MM.1S (cell line): ENCODE data around the gene UIMC1.

Experiments used
- DNase-seq: peaks from one replicate; pipeline ENCODE4 v3.0.0-alpha.2; 2015
- H2AFZ ChIP-seq: fragments of 300-600 bp; sonication (generic); 2 replicates; pipeline ENCODE4 v1.6.0; 2016; ENCODE audit warnings: antibody characterized with exemption, low read length
- H3F3A ChIP-seq: fragments of 300-600 bp; sonication (generic); 2 replicates; pipeline ENCODE4 v1.6.1; 2016; ENCODE audit warnings: mild to moderate bottlenecking, antibody characterized with exemption, low read length, moderate library complexity, mixed read lengths; ENCODE audit not compliant: insufficient read depth
- H3K27ac ChIP-seq: fragments of 300-600 bp; sonication (generic); 2 replicates; pipeline ENCODE4 v1.5.1; 2016; ENCODE audit warnings: mild to moderate bottlenecking, low read length
- H3K27me3 ChIP-seq: fragments of 300-600 bp; sonication (generic); replicated peaks from 2 replicates; pipeline ENCODE4 v1.6.0; 2016; ENCODE audit warnings: low read length; ENCODE audit not compliant: insufficient read depth
- H3K36me3 ChIP-seq: fragments of 300-600 bp; sonication (generic); replicated peaks from 2 replicates; pipeline ENCODE4 v1.6.1; 2016; ENCODE audit warnings: mild to moderate bottlenecking, low read length, mixed read lengths; ENCODE audit not compliant: insufficient read depth
- H3K4me1 ChIP-seq: fragments of 300-600 bp; sonication (generic); 2 replicates; pipeline ENCODE4 v1.6.1; 2016; ENCODE audit warnings: low read length, mixed read lengths
- H3K4me2 ChIP-seq: fragments of 300-600 bp; sonication (generic); 2 replicates; pipeline ENCODE4 v1.6.0; 2016; ENCODE audit warnings: low read depth, low read length
- H3K4me3 ChIP-seq: fragments of 300-600 bp; sonication (generic); 2 replicates; pipeline ENCODE4 v1.5.1; 2016; ENCODE audit warnings: low read length, mixed read lengths
- H3K79me2 ChIP-seq: fragments of 300-600 bp; sonication (generic); 2 replicates; pipeline ENCODE4 v1.6.1; 2016; ENCODE audit warnings: mixed run types, low read length, mixed read lengths
- H3K9ac ChIP-seq: fragments of 300-600 bp; sonication (generic); 2 replicates; pipeline ENCODE4 v1.6.1; 2016; ENCODE audit warnings: low read length, mixed read lengths
- H3K9me2 ChIP-seq: fragments of 300-600 bp; sonication (generic); replicated peaks from 2 replicates; pipeline ENCODE4 v1.6.1; 2016; ENCODE audit warnings: mild to moderate bottlenecking, low read length, mixed read lengths; ENCODE audit not compliant: insufficient read depth
- H3K9me3 ChIP-seq: fragments of 300-600 bp; sonication (generic); replicated peaks from 2 replicates; pipeline ENCODE4 v1.6.1; 2016; ENCODE audit warnings: mild to moderate bottlenecking, low read length, mixed read lengths; ENCODE audit not compliant: insufficient read depth
- H4K20me1 ChIP-seq: fragments of 300-600 bp; sonication (generic); 2 replicates; pipeline ENCODE4 v1.6.1; 2016; ENCODE audit warnings: mild to moderate bottlenecking, low read length, moderate library complexity, mixed read lengths; ENCODE audit not compliant: insufficient read depth
- CTCF ChIP-seq: fragments of 300-600 bp; sonication (generic); IDR thresholded peaks from 2 replicates; pipeline ENCODE4 v1.5.1; 2016; ENCODE audit warnings: antibody characterized with exemption, low read length, mixed read lengths
- EZH2 ChIP-seq: fragments of 300-600 bp; sonication (generic); optimal IDR thresholded peaks from 2 replicates; pipeline ENCODE3; 2017; ENCODE audit warnings: low read depth, mild to moderate bottlenecking, antibody characterized with exemption, low read length, mixed read lengths
- EZH2phosphoT487 ChIP-seq: fragments of 300-600 bp; sonication (generic); IDR thresholded peaks from 2 replicates; pipeline ENCODE4 v1.6.1; 2018; ENCODE audit warnings: antibody characterized with exemption, low read length

Gene UIMC1

GRCh38 chr5:176886336-176887251, 120.0 kb downstream of the UIMC1 start:
- Histone ChIP-seq H2AFZ (no peak overlapping the region), H3K4me2 (no peak overlapping the region), H3K9me3 (no peaks in the 10 kb centered on the region), H3K79me2 (no peaks in the 10 kb centered on the region), H3K36me3 (no peaks in the 10 kb centered on the region), H3K4me3 (no peak overlapping the region), H3F3A (no peaks in the 10 kb centered on the region), H3K9me2 (no peaks in the 10 kb centered on the region), H3K27ac (no peak overlapping the region), H3K9ac (no peak overlapping the region), H3K27me3 (peaks cover 58% of the 10 kb centered on the region), H3K4me1 (no peaks in the 10 kb centered on the region), H4K20me1 (no peaks in the 10 kb centered on the region)
- TF ChIP-seq EZH2phosphoT487 (no peak), CTCF (no peak), EZH2 (no peak)
- DNase-seq, result no peak

DNA sequence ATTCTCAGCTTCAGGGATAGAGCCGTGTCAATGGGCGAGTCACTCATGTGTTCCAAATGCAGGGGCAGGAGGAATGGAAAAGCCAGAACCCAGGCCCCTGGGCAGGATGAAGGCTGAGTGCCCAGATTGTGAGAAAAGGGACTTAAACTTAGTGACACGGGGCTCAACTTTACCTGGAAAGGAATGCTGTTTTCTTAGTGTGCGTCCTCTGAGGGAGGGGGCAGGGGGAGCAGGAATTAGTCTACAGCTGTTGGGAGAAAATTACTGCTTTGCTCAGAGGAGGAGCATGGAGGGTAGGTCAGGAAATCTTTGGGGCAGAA, 122.0 kb downstream of the UIMC1 start:
- no peak for TF ChIP-seq CTCF
- H3K4me2 ChIP-seq, result no peak overlapping the region

GRCh38 chr5:176883700-176884570, 122.6 kb downstream of the UIMC1 start:
- Histone ChIP-seq H3K79me2 (no peaks in the 10 kb centered on the region), H3K9me2 (no peaks in the 10 kb centered on the region), H3K4me2 (no peak overlapping the region), H2AFZ (no peak overlapping the region), H3K9me3 (no peaks in the 10 kb centered on the region), H3K27me3 (peaks cover 78% of the 10 kb centered on the region), H3K9ac (no peak overlapping the region), H3K4me1 (no peaks in the 10 kb centered on the region), H3K4me3 (no peak overlapping the region), H4K20me1 (no peaks in the 10 kb centered on the region), H3F3A (no peaks in the 10 kb centered on the region), H3K27ac (no peak overlapping the region), H3K36me3 (no peaks in the 10 kb centered on the region)
- TF ChIP-seq EZH2 (no peak), EZH2phosphoT487 (no peak), CTCF (no peak)
- DNase-seq, result no peak

More for the DNA sequence above, 122.0 kb downstream of the UIMC1 start:
- Histone ChIP-seq H3F3A (no peaks in the 10 kb centered on the region), H3K9me2 (no peaks in the 10 kb centered on the region), H3K27me3 (peaks cover 78% of the 10 kb centered on the region), H3K36me3 (no peaks in the 10 kb centered on the region), H4K20me1 (no peaks in the 10 kb centered on the region), H2AFZ (no peak overlapping the region), H3K4me3 (no peak overlapping the region), H3K9ac (no peak overlapping the region), H3K9me3 (no peaks in the 10 kb centered on the region), H3K4me1 (no peaks in the 10 kb centered on the region), H3K79me2 (no peaks in the 10 kb centered on the region), H3K27ac (no peak overlapping the region)
- no peak for DNase-seq
